ENCODE measurements around the gene SBF2.

The SBF2 gene

DNA sequence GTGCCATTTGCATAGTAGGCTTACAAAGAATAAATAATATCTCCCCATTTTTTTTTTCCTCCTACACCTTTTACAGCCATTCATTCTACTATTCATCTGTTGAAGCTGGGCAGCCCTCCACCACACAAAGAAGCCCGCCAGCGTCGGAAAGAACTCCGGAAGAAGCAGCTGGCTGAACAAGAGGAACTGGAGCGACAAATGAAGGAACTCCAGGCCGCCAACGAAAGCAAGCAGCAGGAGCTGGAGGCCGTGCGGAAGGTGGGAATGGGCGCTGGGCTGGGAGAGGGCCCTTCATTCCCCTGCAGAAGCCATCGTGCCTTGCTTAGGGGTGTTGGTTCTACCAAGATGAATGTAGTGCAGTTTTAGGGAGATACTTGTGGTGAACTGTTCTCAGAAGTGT, 561.6 kb downstream of the SBF2 start:
- no peak for DNase-seq

DNA sequence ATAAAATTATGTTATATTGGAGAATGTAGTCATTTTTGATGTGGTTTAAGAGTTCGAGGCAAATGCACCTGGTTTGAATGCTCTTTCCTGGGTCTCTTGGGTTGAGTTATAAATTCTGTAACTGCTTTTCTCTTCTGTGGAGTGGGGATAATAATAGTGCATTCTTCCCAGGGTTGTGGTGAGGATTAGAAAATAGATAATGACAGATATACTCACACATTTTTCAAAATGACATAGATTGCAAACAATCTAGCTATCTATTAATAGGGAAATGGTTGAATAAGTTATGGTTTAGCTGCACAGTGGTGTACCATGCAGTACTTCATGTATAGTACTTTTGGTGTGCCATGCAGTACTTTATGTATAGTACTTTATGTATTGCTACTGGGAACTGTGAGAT, 562.8 kb downstream of the SBF2 start:
- no peak for DNase-seq

Data from NCI-H748 treated with DMSO at 0.1 percent for 48 hours (cell line).